ENCODE results near the gene HYDIN.
"Not testable (repeated sequence)": the region's sequence is repeated elsewhere in the genome, so short reads cannot be mapped to it uniquely, and the experiment has no call there.

HYDIN gene

DNA sequence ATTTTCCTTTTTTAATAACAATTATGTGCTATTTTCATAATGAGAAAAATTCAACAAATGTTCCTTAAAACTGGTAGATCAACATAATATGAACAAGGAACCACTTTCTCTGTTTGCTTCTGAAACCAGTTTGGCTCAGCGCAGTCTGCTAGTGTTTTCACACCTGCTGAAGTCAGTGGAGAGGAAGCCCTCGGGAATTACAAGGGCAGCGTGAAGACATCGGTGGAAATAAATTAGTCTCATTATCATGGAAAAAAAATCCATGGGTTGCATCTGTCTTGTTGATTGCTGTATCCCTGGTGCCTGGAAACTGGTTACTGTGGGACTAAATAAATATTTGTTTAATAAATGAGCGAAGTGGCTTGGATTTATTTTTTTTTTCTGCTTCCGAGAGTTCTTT lies 245.8 kb downstream of the HYDIN start:
- DNase-seq, result not testable (repeated sequence)

DNA sequence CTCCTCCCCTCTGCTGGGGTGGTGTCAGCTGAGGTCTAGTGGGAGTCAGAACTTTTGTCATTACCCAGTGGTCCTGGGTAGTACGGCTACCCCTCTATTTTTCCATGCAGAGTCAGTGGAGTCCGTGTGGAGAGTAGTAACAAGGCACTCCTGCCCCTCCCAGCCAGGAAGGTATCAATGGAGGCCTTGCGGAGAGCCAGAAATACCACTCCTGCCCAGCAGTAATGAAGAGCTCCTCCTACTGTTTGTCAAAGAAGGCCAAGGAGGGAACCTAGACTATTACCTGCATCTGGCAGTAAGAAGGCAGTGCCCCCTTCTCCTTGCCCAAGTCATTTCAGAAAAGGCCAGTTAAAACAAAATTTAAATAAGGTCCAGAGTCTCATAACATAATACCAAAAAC lies 262.2 kb downstream of the HYDIN start:
- DNase-seq, result not testable (repeated sequence)

DNA sequence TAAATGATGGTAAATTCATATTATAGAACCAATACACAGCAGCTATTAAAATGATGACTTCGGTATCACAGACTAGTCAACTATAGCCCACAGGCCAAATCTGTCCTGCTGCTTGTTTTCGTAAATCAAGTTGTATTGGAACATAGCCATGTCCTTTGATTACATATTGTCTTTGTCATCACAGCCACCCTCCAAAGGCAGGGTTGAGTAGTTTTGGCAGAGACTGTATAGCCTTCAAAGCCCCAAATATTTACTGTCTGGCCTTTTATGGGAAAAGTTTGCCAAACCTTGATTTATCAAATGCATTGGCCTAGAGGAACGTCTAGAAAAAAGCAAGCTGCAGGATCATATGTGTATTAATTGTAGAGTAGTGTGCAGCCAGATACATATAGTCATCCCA lies 270.4 kb downstream of the HYDIN start:
- not testable (repeated sequence) for DNase-seq

DNA sequence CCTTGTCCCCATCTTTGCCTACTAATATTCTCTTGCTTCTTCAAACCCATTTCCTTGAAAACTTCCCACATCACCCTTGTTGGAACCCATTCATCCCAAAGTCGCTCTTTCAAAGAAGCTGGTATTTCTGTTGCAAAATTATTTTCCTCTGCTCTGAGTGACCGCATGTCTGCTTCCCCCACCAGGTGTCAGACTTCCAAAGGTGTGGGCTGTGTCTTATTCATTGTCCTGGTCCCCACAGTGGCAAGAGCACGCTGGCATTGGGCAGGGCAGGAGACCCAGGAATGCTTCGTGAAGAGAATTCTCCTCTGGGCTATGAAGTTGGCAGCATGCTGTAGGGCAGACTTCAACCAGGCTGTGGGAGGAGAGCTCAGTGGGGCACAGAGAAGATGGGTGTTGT lies 275.6 kb downstream of the HYDIN start:
- DNase-seq, result not testable (repeated sequence)

DNA sequence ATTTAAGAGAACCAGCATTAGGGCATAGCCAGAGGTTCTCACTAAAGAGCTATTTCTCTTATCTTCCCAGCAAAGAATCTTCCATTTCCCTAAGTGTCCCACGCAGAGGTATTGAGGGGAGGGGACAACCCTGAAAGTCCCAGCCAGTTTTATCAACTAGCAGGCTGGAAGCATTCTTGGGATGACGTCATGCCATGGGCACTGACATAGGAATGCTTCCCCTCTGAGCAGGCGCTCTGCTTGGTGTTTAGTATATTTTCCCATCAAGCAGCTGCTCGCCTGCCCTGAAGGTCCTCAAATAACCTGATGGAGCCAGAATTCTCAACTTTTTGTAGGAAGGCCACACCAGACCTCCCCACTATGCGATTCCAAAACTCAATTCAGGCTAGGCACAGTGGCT lies 276.7 kb downstream of the HYDIN start:
- not testable (repeated sequence) for DNase-seq

DNA sequence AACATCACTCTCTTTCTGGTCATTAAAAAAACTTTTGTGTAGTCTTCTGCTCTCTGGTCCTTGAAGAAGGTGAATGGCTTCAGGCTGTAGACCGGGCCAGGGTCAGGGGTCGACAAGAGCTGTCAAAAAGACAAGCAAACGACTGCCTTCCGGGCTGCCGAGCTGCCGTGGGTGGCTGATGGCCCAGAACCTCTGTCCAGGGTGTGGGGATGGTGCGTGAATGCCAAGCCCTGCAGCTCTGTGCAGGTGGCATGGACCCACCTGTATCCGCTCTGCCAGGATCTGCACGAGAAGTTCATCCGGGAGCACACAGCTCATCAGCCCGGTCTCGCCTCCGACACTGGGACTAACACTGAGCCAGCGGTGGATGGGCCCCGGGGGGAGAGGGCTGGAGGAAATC lies 287.0 kb downstream of the HYDIN start:
- not testable (repeated sequence) for DNase-seq

GRCh38 chr16:70939690-70940359 lies 290.7 kb downstream of the HYDIN start:
- DNase-seq, result not testable (repeated sequence)

GRCh38 chr16:70936781-70937525 lies 293.6 kb downstream of the HYDIN start:
- DNase-seq, result not testable (repeated sequence)

DNA sequence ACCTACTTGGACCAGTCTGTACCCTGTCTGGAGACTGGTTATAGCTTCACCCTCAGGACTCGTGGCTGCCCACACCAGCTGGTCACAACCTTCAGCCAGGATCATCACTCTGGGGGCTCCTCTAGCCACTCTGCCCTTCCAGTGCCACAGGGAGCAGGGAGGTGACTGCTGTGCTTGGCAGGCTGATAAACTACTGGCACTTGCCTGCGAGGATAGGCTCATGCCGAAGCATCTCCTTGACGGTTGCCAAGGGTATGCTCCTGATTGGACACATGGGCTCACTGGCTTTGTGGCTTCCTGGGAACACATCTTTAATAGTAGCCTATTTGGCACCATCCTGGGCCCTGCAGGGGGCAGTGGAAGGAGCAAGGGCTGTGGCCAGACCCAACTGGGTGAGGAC lies 295.2 kb downstream of the HYDIN start:
- not testable (repeated sequence) for DNase-seq

DNA sequence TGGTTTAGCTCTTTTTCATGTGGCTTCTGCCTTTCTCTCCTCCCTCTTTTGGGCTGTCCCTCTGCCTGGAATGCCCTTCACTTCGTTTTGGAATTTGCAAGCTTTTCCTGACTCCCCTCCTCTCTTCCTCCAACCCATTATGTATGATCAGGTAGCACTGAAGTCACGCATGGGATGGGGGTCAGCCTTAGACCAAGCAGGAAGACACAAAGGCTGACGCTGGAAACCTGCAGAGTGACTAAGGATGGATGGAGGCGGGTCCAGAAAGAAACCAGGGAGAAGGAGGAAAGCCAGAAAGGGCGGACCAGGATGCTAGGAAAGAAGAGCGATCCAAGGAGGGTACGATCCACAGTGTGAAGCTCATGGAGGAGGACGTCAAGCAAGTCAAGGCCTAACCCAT lies 296.8 kb downstream of the HYDIN start:
- not testable (repeated sequence) for DNase-seq

DNA sequence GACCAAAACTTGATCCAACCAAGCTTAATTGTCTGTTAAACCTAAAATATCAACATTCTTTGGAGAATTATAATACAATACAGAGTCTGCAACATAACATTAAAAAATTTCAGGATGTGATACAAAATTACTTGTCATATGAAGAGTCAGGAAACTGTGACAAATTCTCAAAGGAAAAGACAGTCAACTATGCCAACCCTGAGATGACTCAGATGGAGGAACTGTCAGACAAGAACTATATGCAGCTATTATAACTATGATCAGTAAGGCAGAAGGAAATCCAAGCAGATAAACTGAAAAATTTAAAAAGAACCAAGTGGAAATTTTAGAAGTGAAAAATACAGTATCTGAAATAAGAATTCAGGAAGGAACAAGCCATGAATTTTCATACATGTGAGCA lies 299.8 kb downstream of the HYDIN start:
- DNase-seq, result not testable (repeated sequence)

DNA sequence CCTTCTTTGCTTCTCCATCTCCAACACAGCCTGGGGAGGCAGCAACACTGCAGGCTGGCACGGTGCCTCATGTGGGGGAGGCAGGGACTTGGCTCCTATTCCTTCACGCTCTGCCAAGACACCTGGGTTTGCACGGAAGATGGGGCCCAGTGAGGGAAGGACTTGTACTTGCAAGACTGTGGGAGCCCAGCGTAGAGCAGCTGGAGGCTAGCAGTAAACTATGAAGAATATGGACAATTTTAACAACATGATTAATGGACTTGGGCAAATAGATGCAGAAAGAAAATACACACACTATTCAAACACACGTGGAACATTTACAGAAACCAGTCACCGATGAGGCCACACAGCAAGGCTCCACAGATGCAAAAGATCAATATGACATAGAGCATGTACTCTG lies 308.4 kb downstream of the HYDIN start:
- DNase-seq, result not testable (repeated sequence)

DNA sequence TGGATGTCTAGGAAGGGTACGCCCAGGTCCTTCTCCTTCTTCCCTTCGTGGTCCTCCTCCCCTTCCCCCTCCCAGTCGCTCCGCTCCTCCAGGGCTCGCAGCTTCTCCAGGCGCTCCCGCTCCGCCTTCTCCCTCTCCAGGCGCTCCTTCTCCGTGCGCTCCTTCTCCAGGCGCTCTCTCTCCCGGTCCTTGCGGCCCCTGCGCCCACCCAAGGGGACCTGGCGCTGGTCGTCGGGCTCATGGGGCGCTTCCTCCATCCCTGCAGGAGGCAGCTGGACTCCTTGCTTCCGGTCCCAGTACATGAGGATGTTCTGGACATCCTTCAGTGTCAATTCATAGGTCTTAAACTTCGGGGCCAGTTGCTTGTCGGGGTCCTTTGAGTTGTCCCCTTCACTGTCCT lies 309.9 kb downstream of the HYDIN start:
- DNase-seq, result not testable (repeated sequence)

DNA sequence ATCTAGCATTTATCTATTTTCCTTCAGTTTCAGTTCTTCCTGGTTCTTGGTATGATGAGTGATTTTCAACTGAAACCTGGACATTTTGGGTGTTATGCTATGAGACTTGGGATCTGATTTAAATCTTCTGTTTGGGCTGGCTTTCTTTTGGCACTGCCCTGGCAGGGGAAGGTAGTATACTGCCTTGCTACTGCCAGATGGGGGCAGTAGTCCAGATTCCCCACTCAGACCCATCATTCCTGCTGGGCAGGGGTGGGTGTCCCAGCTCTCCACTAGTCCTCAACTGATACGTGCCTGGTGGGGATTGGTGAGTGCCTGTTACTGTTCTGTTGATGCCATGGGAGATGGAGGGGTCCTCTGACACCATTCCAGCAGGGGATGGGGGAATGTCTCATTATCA lies 342.3 kb downstream of the HYDIN start:
- DNase-seq, result not testable (repeated sequence)

DNA sequence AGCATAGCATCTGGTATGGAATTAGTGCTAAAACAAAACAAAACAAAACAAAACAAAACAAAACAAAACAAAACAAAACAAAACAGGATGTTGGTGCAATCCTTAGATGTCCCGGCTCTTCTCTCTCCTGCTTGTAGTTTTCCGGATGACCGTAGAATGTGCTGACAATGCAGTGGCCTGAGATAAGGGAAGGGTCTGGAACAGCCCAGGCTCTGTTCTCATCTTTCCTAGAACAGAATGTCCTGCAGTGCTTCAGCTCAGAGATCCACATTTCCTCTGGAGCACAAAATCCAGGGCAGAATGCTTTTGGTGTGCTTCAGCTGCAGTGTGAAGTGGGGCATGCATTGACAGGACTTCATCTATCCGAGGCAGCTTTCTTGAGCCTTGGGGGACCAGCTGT lies 345.9 kb downstream of the HYDIN start:
- not testable (repeated sequence) for DNase-seq

DNA sequence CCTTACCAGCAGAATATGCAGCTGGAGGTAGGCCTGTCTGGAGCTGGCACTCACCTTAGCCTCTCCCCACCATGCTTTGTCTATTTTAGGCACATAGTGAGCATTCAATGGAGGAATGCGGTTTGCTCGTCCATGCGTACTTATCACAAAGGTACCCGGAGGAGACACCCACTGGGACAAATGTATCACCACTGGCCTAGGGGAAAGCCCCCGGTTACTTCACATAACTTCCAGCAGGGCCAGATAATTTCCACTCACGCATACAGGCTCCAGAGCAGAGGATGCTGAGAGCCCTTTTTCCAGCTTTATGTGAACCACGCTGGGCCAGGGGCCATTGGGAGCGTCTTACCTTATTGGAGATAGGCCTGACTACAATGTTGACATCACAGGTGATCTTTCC lies 348.2 kb downstream of the HYDIN start:
- not testable (repeated sequence) for DNase-seq

DNA sequence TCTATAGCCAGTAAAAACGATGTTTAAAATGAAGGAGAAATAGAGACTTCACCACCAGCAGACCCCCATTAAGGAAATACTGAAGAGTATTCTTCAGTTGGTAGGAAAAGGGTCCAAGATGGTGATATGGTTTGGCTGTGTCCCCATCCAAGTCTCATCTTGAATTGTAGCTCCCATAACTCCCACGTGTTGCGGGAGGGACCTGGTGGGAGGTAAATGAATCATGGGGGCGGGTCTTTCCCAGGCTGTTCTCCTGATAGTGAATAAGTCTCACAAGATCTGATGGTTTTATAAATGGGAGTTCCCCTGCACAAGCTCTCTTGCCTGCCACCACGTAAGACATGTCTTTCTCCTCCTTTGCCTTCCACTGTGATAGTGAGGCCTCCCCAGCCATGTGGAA lies 352.6 kb downstream of the HYDIN start:
- DNase-seq, result not testable (repeated sequence)

GRCh38 chr16:70876442-70876841 lies 354.1 kb downstream of the HYDIN start:
- DNase-seq, result not testable (repeated sequence)

DNA sequence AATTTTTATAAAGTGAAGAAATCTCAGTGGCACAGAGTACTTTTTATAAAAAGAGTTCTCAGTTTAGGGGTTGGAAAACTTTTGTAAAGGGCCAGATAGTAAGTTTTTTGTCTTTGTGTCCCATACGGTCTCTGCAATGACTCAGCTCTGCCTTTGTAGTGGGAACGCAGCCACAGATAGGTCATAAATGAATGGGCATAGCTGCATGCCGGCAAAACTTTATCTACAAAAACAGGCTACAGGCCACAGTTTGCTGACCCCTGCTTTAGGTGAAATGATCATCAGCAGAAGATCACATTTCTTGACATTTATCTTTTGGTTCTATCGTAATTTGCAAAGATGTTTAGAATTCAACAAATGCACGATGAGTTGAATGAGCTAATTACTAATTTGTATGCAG lies 365.8 kb downstream of the HYDIN start:
- DNase-seq, result not testable (repeated sequence)

GRCh38 chr16:70861996-70862395 lies 368.5 kb downstream of the HYDIN start:
- DNase-seq, result not testable (repeated sequence)

DNA sequence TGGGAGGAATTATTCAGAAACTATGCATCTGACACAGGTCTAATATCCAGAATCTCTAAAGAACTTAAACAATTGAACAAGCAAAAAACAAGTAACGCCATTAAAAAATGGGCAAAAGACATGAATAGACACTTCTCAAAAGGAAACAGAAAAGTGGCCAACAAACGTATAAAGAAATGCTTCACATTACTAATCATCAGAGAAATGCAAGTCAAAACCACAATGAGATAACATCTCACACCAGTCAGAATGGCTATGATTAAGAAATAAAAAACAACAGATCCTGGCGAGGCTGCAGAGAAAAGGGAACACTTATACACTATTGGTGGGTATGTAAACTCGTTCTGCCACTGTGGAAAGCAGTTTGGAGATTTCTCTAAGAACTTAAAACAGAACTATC lies 379.2 kb downstream of the HYDIN start:
- DNase-seq, result not testable (repeated sequence)

DNA sequence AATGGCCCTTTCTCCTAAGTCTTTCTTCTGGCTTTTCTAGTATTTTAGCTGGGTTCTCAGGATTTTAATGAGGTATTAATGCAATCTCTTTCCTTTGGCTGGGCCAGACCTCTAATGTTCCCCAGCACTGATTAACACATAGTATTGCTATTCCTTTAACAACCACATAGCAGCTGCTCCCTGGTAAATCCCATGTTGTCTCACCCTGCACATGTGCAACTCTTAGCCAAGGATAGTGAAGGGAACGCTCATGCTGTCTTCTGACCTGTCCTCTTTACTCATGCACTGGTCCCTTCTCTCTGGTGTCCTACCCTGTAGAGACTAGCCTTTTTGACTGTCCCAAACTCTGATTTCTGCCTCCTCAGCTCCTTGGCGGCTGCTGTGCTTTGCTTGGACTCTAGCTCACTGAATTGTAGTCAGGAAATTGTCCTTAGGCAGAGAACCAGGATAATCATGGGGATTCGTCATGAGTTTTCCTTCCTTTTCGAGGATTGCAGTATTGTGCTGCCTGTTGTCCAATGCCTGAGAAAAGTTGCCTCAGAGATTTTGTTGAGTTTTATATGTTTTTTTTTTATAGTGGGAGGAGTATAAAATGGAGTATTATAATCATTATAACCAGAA lies 406.9 kb downstream of the HYDIN start:
- not testable (repeated sequence) for DNase-seq

- DNase-seq, result not testable (repeated sequence)
These were observed 407.8 kb downstream of the HYDIN start for GRCh38 chr16:70822734-70823133.

DNA sequence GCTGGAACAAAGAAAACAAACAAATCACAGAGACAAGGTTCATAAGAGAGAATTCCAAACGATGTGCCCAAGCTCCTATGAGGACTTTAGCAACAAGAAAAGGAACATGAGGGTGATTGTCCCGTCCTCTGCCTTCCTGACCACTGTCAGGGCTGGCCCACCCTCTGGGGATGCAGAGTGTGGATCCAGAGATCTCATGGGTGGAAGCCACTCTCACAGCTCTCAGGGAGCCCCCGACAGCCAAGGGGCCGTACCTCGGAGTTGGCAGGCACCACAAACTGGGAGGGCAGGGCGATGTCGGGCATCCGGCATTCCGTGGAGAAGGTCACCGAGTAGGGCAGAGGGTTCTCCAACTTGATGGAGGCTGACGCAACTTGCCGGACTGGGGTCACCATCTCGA lies 412.4 kb downstream of the HYDIN start:
- not testable (repeated sequence) for DNase-seq

All from stimulated activated CD4-positive, alpha-beta T cell treated with anti-CD3 and anti-CD28 coated beads, Interleukin-4, amount 100 ng/mL, for 1 hour (primary cell).